ENCODE results near the gene GNAI3.
"Not testable (repeated sequence)": the region's sequence is repeated elsewhere in the genome, so short reads cannot be mapped to it uniquely, and the experiment has no call there.

The GNAI3 gene

GRCh38 chr1:109659997-109660690 lies 111.7 kb downstream of the GNAI3 start:
- no peak for TF ChIP-seq ZNF384 (IDR thresholded peaks at IDR 0.05)
- TF ChIP-seq FOXK2 (IDR thresholded peaks at IDR 0.05) = no peak
- TF ChIP-seq HDGF (IDR thresholded peaks at IDR 0.05; ENCODE audit: borderline replicate concordance) = no peak
- no peak for TF ChIP-seq SP1 (IDR thresholded peaks at IDR 0.05)
- TF ChIP-seq L3MBTL2 (conservative IDR thresholded peaks at IDR 0.05) = no peak
- no peak for TF ChIP-seq TARDBP (IDR thresholded peaks at IDR 0.05)
- TF ChIP-seq ELF4 (IDR thresholded peaks at IDR 0.05) = no peak
- no peak for TF ChIP-seq ARNT (IDR thresholded peaks at IDR 0.05)
- TF ChIP-seq BHLHE40 (IDR thresholded peaks at IDR 0.05; ENCODE audit: borderline replicate concordance) = no peak
- TF ChIP-seq SUZ12 (IDR thresholded peaks at IDR 0.05) = no peak
- no peak for TF ChIP-seq PKNOX1 (IDR thresholded peaks at IDR 0.05)
- TF ChIP-seq FOXM1 (IDR thresholded peaks at IDR 0.05; ENCODE audit: borderline replicate concordance) = no peak
- no peak for TF ChIP-seq NFRKB (IDR thresholded peaks at IDR 0.05)
- no peak for TF ChIP-seq CTBP1 (IDR thresholded peaks at IDR 0.05; ENCODE audit: borderline replicate concordance)
- TF ChIP-seq LEF1 (IDR thresholded peaks at IDR 0.05; ENCODE audit: borderline replicate concordance) = no peak
- no peak for TF ChIP-seq FOXA1 (IDR thresholded peaks at IDR 0.05)
- POLR2A ChIA-PET = no interaction called here
- CTCF ChIA-PET = interaction anchor here (0.6 to 1.0 kb wide), 3 partner anchors 11 to 20 kb away, joined by 3 to 6 read pairs (median 3); no protein-coding TSS in a partner anchor
- DNase-seq (ENCODE audit: extremely low spot score) = no peak

- CTCF ChIA-PET = interaction anchor here (0.6 to 1.0 kb wide), 3 partner anchors 9 to 369 kb away, joined by 3 to 6 read pairs (median 4); no protein-coding TSS in a partner anchor
- POLR2A ChIA-PET; DNase-seq (ENCODE audit: extremely low spot score): not testable (repeated sequence)
These were observed 112.2 kb downstream of the GNAI3 start for GRCh38 chr1:109660691-109661026.

GRCh38 chr1:109661391-109661790 lies 113.0 kb downstream of the GNAI3 start:
- no peak for DNase-seq (ENCODE audit: extremely low spot score)
- CTCF ChIA-PET = interaction anchor here (0.6 to 1.7 kb wide), 5 partner anchors 9 to 368 kb away, joined by 3 to 5 read pairs (median 4); no protein-coding TSS in a partner anchor
- TF ChIP-seq FOXK2 (IDR thresholded peaks at IDR 0.05) (no peak), FOXM1 (IDR thresholded peaks at IDR 0.05; ENCODE audit: borderline replicate concordance) (no peak), SP1 (IDR thresholded peaks at IDR 0.05) (no peak), FOXA1 (IDR thresholded peaks at IDR 0.05) (no peak), HDGF (IDR thresholded peaks at IDR 0.05; ENCODE audit: borderline replicate concordance) (no peak), L3MBTL2 (conservative IDR thresholded peaks at IDR 0.05) (no peak)
- POLR2A ChIA-PET = no interaction called here

- no peak for DNase-seq (ENCODE audit: extremely low spot score)
- TF ChIP-seq ZNF384 (IDR thresholded peaks at IDR 0.05) (no peak), FOXM1 (IDR thresholded peaks at IDR 0.05; ENCODE audit: borderline replicate concordance) (no peak), HDGF (IDR thresholded peaks at IDR 0.05; ENCODE audit: borderline replicate concordance) (no peak), NFRKB (IDR thresholded peaks at IDR 0.05) (no peak), ELF4 (IDR thresholded peaks at IDR 0.05) (no peak)
- POLR2A ChIA-PET = no interaction called here
- CTCF ChIA-PET = no interaction called here
These were observed 116.3 kb downstream of the GNAI3 start for GRCh38 chr1:109664671-109665070.

GRCh38 chr1:109667452-109668122 lies 119.2 kb downstream of the GNAI3 start, which contains the start of gene GSTM2:
GSTM2 (plus strand) TSS chr1:109668057; CDS start chr1:109668116, 59 bp downstream.
- CTCF ChIA-PET = interaction anchor here (1.3 to 1.4 kb wide), 2 partner anchors 27 to 31 kb away, joined by 3 to 7 read pairs; no protein-coding TSS in a partner anchor
- TF ChIP-seq SUZ12 (IDR thresholded peaks at IDR 0.05) (no peak), SP1 (IDR thresholded peaks at IDR 0.05) (no peak), LEF1 (IDR thresholded peaks at IDR 0.05; ENCODE audit: borderline replicate concordance) (no peak), PKNOX1 (IDR thresholded peaks at IDR 0.05) (no peak), FOXK2 (IDR thresholded peaks at IDR 0.05) (no peak), L3MBTL2 (conservative IDR thresholded peaks at IDR 0.05) (no peak), ELF4 (IDR thresholded peaks at IDR 0.05) (no peak), BHLHE40 (IDR thresholded peaks at IDR 0.05; ENCODE audit: borderline replicate concordance) (no peak), FOXA1 (IDR thresholded peaks at IDR 0.05) (no peak), CTBP1 (IDR thresholded peaks at IDR 0.05; ENCODE audit: borderline replicate concordance) (no peak)
- DNase-seq (ENCODE audit: extremely low spot score) = peak; percentile 96
- POLR2A ChIA-PET = interaction anchor here (0.6 to 2.1 kb wide), 6 partner anchors 9 to 48 kb away, joined by 3 to 8 read pairs (median 4); partner anchors contain the start of genes AMPD2, GNAT2 and GSTM4
